ENCODE results near the gene MTMR3.
"Not testable (repeated sequence)": the region's sequence is repeated elsewhere in the genome, so short reads cannot be mapped to it uniquely, and the experiment has no call there.

Gene MTMR3

GRCh38 chr22:29883045-29883774 is at the start of gene MTMR3:
Gene MTMR3, plus strand, starts transcription at chr22:29883174. Its CDS starts 87,886 bp downstream, at chr22:29971060.
- peak; percentile 60 for DNase-seq

DNA sequence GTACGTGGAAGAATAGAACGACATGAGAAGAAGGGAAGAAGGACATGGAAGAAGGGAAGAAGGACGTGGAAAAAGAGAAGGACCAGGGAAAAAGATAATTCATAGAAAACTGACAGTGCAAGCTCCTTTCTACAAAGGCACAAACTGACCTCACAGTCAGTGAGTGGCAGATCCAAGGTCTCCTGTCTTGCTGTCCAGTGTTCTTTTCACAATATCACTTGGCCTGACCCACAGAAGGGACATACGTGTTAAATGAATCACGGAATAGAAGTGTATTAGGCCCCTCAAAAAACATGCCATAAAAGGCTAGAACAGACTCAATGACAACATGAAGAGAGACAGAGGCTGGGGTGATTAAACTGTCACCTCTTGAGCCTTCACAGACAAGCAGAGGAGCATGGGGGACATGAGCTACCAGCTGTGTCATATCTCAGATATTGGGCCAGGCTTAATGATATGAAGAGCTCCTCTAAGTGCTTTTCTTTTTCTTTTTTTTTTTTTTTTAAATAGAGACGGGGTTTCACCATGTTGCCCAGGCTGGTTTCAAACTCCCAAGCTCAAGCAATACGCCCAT is 49.5 kb upstream of the MTMR3 start:
- no peak for DNase-seq

- no peak for DNase-seq
Observed at GRCh38 chr22:29834046-29834445, 48.9 kb upstream of the MTMR3 start.

DNA sequence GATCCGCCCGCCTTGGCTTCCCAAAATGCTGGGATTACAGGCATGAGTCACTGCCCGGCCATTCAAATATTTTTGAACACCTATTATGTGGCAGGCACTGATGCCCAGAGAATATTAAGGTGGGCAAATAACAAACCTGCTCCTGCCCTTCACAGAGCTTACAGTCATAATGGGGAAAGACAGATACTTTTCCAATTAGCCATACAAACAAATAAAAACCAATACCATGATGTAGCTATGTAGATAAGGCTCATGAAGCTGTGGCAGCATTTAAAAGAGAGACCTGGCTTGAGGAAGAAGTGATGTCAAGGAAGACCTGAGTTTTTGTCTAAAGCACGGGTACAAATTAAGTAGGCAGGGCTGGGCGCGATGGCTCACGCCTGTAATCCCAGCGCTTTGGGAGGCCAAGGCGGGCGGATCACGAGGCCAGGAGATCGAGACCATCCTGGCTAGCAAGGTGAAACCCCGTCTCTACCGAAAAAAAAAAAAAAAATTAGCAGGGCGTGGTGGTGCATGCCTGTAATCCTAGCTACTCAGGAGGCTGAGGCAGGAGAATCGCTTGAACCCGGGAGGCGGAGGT is 46.1 kb upstream of the MTMR3 start:
- not testable (repeated sequence) for DNase-seq

DNA sequence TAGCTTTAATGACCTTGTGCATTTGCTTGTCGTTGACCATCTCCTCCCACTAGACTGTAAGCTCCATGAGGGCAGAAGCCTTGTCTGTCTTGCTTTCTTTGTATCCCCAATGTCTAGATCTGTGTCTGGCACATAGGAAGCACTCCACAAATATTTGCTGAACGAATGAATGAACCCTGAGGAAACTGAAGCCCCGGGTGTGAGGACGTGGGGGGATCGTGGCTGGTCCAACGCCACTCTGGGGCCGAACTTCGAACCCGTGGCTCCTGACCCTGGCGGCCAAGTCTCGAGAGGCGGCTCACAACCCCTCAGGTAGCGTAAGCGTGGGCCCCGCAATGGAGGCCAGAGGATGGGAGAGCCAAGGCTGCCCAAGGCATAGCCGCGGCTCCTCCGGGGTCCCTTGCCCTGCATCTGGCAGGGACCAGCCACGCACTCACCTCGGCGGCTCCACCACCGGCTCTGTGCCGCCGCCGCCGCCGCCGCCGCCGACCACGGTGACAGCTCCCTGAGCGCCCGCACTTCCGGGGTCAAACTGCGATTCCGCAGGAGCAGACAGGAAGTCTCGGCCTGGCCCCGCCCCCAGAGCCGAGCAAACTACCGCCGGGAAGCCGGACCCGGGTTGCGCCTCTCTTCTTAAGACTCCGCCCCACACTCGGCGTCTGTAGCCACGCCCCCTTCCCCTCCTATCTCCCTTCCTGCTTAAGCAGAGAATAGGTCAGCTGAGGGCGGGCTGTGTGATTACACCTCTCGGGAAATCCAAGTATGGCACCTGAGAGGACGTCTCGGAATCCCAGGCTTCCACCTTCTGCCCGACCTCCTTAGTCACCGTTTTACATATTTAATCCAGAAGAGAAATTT is 45.0 kb upstream of the MTMR3 start, which contains the start of gene ASCC2:
Gene ASCC2 (minus strand): TSS at position 534 of the 858 bp plus-strand sequence. CDS start 5,949 bp downstream, outside the sequence.
- peak; percentile 96 for DNase-seq

- no peak for DNase-seq
Observed at GRCh38 chr22:29838599-29838956, 44.4 kb upstream of the MTMR3 start.

DNA sequence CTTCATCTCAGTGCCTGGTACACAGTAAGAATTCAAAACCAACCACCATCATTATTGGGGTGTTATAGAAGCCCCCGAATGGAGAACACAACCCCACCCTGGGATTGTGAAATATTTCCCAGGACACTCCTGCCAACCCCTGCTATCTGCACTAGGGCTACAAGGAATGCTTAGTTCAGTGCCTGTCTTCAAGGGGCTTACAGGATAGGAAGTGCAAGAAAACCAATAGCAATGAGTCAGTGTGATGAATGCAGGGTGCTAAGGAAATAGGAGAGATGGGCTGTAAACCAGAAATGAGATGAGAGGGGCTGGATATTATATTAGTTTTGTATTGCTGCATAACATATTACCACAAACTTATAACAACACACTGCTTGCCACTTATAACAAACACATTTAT is 43.9 kb upstream of the MTMR3 start:
- DNase-seq = no peak

DNA sequence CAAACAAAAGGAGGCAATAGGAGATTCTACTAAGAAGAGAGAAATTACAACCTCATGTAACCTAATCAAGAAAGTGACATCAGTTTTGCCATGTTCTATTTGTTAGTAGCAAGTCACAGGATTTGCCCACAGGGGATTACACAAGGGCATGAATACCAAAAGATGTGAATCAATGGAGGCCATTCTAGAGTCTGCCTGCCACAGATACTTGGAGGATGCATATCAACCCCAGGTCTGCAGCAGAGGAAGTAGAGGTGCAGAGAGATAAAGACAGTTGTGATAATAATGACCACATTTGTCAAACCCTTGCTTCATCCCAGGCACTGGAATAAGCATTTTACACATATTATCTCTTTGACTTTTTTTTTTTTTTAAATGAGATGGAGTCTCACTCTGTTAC is 42.5 kb upstream of the MTMR3 start:
- DNase-seq = no peak

DNA sequence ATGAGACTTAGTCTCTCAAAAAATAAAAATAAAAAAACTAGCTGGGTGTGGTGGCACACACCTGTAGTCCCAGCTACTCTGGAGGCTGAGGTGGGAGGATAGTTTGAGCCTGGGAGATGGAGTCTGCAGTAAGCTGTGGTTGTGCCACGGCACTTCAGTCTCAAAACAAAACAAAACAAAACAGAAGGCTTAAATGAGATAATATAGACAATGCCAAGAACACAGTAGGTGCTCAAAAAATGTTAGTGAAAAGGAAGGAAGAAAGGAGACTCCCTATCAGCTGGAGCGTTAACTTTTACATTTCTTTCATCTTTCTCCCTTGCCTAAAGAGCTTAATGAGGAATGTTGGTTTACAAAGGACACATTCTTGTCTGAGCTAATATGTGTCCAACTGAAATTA is 40.8 kb upstream of the MTMR3 start:
- no peak for DNase-seq

DNA sequence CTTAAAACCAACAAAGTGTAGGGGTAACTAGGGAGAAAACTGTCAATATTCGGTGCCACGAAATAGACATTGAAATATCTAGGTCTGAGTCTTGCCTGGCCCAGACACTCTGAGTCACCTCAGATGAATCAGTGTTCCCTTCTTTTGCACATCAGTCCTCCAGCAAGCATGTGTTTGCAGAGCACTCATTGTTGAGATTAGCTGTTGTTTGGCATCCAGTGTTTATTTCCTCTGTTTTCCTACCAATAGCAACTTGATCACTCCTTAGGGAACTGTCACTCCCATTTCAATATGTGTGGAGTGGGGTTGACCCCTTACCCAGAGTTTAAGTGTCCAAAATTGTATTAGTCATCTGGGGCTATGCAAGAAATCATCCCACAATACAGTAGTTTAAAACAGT is 40.2 kb upstream of the MTMR3 start:
- DNase-seq = no peak

- DNase-seq = no peak
Observed at GRCh38 chr22:29846290-29846689, 36.7 kb upstream of the MTMR3 start.

DNA sequence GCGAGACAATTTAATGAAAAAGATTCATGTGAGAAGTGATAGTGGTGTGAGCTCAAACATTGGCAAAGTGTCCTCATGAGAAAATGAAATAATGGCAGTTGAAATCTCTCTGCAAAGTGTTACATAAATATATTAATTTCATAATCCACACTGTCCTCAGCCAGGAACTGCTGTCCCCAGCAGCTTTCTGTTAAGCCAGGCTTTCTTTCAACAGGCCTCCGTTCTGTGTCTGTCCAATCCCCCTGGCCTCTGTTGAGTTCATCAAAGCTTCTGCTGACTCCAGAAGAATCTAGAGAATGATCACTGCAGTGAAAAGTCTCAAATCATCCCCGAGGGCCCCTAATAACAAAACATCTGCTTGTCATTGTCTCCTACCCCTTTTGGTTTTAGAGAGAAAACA is 34.9 kb upstream of the MTMR3 start:
- no peak for DNase-seq

DNA sequence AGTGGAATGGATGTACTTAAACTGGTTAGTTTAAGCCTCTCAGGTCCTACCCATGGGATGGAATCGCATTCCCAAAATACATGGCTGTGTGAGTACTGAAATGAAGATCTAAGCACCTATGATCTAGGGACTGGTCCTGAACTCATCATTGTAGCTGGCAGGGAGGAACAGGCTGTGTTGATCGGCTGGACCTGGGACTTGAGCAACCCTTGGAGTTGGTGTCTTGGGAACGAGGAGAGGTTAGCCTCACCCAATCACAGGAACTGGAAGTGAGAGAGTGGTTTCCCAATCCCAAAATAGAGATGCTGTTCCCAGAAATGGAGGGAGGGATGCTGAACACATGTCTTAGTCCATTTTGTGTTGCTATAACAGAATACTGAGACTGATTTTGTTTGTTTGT is 28.5 kb upstream of the MTMR3 start:
- no peak for DNase-seq

DNA sequence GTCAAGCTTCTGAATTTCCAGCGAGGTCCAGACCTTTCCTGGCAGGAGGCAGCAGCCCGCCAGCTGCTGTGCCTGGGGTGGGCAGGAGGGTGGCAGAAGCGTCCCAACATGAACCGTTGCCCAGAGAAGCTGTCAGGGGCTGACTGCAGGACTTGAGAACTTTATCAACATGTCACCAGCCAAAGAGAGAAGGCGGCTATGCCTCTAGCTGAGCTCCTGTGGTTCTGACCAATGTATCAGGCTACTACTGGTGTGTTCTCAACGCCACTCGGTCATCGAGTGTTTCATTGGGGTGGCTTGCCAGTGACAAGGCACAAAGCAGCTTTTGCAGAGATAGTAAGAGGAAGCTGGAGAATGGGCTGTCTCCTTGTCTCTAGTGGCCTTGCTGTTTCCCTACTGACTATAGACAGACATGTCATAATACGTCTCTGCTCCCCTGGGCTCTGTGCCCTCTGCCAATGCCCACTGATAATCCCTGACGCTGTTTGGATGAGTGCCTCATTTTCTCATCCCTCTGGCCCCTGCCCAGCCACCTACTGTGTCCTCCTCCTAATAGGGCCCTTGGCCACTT is 27.3 kb upstream of the MTMR3 start:
- no peak for DNase-seq

GRCh38 chr22:29856496-29856895 is 26.5 kb upstream of the MTMR3 start:
- DNase-seq = no peak

GRCh38 chr22:29859030-29859429 is 23.9 kb upstream of the MTMR3 start:
- DNase-seq = not testable (repeated sequence)

- DNase-seq = no peak
Observed at GRCh38 chr22:29860006-29860766, 22.8 kb upstream of the MTMR3 start.

DNA sequence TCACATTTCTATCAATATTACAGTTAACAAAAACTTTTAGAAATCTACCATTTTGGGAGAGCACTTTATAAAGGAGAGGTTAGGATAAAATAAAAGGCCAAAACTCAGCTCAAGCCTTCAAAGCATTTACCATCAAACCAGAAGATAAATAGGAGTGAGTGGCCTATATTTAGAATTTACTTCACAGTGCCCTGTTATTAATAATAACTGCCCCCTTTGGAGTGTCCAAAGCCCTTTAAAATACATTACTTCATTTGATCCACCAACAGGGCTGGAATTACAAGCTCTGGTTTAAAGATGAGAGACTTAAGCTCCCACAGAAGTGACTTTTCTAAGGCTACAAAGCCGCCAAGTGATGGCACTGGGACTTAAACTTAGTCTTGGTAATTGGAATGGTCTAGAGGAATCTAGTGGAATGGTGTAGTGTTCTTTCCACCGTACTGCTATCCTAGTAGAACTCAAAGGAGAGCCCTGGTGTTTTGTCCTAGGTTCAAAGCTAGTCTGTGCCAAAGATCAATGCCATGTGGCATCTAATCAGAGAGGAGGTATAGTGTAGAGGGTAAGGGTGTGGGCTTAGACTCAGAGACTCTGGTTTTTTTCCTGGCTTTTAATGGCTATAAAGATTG is 21.2 kb upstream of the MTMR3 start:
- no peak for DNase-seq

DNA sequence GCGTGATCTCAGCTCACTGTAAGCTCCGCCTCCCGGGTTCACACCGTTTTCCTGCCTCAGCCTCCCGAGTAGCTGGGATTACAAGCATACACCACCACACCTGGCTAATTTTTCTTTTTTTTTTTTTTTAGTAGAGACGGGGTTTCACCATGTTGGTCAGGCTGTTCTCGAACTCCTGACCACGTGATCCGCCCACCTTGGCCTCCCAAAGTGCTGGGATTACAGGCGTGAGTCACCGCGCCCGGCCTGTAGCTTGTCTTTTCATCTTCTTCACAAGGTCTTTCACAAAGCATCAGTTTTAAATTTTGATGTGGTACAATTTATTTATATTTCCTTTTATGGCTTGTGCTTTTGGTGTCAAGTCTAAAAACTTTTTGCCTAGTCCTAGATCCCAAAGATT is 17.4 kb upstream of the MTMR3 start:
- DNase-seq = not testable (repeated sequence)

- no peak for DNase-seq
Observed at GRCh38 chr22:29867260-29867659, 15.7 kb upstream of the MTMR3 start.

DNA sequence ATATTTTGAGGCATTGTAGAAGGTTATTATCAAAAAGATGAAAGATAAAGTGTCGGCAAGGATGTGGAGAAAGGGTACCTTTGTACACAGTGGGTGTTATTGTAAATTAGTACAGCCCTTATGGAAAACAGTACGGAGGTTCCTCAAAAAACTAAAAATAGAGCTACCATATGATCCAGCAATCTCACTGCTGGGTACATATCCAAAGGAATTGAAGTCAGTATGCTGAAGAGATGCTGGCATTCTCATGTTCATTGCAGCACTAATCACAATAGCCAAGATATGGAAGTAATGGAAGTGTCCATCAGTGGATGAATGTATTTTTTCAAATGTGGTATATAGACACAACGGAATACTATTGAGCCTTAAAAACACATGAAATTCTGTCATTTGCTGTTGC is 15.1 kb upstream of the MTMR3 start:
- DNase-seq = no peak

GRCh38 chr22:29870574-29870973 is 12.4 kb upstream of the MTMR3 start:
- DNase-seq = no peak

Measured in SHP77 treated with DMSO at 0.1 percent for 48 hours (cell line).